ENCODE results near the gene C7. TPM values are rescaled to one million over a fixed set of nuclear protein-coding genes. Genes with fewer than 3 reads are reported as not detected.
"Not testable (repeated sequence)": the region's sequence is repeated elsewhere in the genome, so short reads cannot be mapped to it uniquely, and the experiment has no call there.

C7 gene
- total RNA-seq, 1 donor from 2014 or later = 0.33 TPM

- Mint-ChIP-seq H3K36me3 (ENCODE audit: low read depth) (no peaks in the 10 kb centered on the region), H3K4me1 (peaks cover 7% of the 10 kb centered on the region), H3K4me3 (no peak overlapping the region), H3K9me3 (no peaks in the 10 kb centered on the region), H3K27me3 (ENCODE audit: low read depth) (peaks cover 2% of the 10 kb centered on the region), H3K27ac (ENCODE audit: unreplicated experiment) (no peak overlapping the region)
- no peak for DNase-seq (ENCODE audit: low read depth, low spot score)
- TF ChIP-seq, protein P1, sequence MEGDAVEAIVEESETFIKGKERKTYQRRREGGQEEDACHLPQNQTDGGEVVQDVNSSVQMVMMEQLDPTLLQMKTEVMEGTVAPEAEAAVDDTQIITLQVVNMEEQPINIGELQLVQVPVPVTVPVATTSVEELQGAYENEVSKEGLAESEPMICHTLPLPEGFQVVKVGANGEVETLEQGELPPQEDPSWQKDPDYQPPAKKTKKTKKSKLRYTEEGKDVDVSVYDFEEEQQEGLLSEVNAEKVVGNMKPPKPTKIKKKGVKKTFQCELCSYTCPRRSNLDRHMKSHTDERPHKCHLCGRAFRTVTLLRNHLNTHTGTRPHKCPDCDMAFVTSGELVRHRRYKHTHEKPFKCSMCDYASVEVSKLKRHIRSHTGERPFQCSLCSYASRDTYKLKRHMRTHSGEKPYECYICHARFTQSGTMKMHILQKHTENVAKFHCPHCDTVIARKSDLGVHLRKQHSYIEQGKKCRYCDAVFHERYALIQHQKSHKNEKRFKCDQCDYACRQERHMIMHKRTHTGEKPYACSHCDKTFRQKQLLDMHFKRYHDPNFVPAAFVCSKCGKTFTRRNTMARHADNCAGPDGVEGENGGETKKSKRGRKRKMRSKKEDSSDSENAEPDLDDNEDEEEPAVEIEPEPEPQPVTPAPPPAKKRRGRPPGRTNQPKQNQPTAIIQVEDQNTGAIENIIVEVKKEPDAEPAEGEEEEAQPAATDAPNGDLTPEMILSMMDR (conservative IDR thresholded peaks at IDR 0.05) = no peak
Observed at GRCh38 chr5:40873286-40873880, 35.9 kb upstream of the C7 start.

GRCh38 chr5:40875958-40876357 is 33.3 kb upstream of the C7 start:
- no peaks in the 10 kb centered on the region for H3K27me3 Mint-ChIP-seq (ENCODE audit: low read depth)
- no peak for DNase-seq (ENCODE audit: low read depth, low spot score)
- H3K4me3 Mint-ChIP-seq = no peak overlapping the region
- no peaks in the 10 kb centered on the region for H3K36me3 Mint-ChIP-seq (ENCODE audit: low read depth)
- TF ChIP-seq, protein P1 (conservative IDR thresholded peaks at IDR 0.05) = no peak
- no peaks in the 10 kb centered on the region for H3K9me3 Mint-ChIP-seq
- peaks cover 7% of the 10 kb centered on the region for H3K4me1 Mint-ChIP-seq
- H3K27ac Mint-ChIP-seq (ENCODE audit: unreplicated experiment) = no peak overlapping the region

DNA sequence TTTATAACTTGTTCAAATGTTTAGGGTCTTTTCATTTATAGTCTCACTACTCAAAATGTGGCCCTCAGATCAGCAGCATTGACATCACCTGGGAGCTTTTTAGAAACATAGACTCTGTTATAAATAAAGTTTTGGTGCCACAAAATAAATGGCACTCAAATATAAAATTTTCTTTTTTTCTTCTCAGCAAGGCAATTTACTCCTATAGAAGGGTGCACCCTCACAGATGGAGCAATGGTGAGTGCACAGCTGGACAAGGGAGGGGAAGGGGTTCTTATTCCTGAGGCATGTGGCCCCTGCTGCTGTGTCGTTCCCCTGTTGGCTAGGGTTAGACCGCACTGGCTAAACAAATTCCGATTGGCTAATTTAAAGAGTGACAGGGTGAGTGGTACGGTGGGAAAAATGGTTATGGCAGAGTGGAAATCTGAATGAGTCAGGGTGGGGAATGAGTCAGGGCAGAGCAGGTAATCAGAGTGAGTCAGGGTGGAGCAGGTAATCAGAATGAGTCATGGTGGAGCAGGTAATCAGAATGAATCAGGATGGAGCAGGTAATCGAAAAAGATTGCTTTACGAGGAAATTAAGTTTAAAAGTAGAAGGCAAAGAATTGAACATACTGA is 31.8 kb upstream of the C7 start:
- Mint-ChIP-seq H3K27me3 (ENCODE audit: low read depth) (peaks cover 4% of the 10 kb centered on the region), H3K27ac (ENCODE audit: unreplicated experiment) (no peak overlapping the region), H3K36me3 (ENCODE audit: low read depth) (peaks cover 5% of the 10 kb centered on the region), H3K9me3 (peaks cover 6% of the 10 kb centered on the region), H3K4me1 (peaks cover 7% of the 10 kb centered on the region), H3K4me3 (no peak overlapping the region)
- TF ChIP-seq, protein P1 (conservative IDR thresholded peaks at IDR 0.05) = no peak
- DNase-seq (ENCODE audit: low read depth, low spot score) = no peak

DNA sequence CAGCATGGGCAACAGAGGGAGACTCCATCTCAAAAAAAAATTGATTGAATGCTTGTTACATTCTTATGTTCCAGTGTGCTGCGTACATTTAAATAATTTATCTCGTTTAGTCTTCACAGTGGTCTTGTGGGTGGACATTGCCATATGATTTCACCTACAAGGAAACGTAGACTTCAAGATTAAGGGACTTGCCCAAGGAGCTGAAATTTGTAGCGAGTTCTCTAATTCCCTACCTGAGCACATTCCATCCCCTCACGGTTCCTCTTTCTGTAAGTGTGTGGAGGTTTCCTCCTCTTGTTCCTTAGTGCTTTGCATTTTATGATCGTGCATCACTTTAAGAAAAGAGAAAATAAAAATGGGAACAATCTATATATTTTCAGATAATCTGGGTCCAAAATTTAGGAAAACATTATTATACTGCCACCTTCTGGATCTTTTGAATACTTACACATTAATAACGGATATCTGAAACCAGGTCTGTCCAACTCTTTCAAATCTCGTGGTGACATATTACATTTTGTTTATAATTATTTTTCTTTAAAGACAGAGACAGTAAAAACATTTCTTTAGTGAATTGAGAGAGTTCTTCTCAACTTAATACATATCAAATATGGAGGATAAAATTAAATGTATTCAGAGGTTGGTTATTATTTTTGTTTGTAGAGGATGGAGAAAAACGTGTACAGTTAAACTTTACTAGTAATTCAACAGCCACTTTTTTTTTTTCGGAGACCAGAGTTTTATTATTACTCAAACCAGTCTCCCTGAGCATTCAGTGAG is 29.9 kb upstream of the C7 start:
- H3K9me3 Mint-ChIP-seq = peaks cover 6% of the 10 kb centered on the region
- H3K4me1 Mint-ChIP-seq = no peaks in the 10 kb centered on the region
- H3K27ac Mint-ChIP-seq (ENCODE audit: unreplicated experiment) = no peak overlapping the region
- H3K36me3 Mint-ChIP-seq (ENCODE audit: low read depth) = peaks cover 5% of the 10 kb centered on the region
- no peak overlapping the region for H3K4me3 Mint-ChIP-seq
- H3K27me3 Mint-ChIP-seq (ENCODE audit: low read depth) = peaks cover 4% of the 10 kb centered on the region
- no peak for DNase-seq (ENCODE audit: low read depth, low spot score)
- TF ChIP-seq, protein P1 (conservative IDR thresholded peaks at IDR 0.05) = peak; percentile 81

DNA sequence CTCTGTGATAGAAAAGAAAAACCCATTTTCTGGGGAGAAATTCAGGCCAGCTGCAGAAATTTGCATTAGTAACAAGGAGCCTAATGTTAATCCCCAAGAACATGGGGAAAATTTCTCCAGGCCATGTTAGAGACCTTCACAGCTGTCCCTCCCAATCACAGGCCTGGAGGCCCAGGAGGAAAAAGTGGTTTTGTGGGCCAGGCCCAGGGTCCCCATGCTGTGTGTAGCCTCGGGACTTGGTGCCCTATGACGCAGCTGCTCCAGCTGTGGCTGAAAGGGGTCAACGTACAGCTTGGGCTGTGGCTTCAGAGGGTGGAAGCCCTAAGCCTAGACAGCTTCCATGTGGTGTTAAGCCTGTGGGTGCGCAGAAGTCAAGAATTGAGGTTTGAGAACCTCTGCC is 27.0 kb upstream of the C7 start:
- H3K36me3 Mint-ChIP-seq (ENCODE audit: low read depth) = peaks cover 5% of the 10 kb centered on the region
- peaks cover 4% of the 10 kb centered on the region for H3K27me3 Mint-ChIP-seq (ENCODE audit: low read depth)
- H3K9me3 Mint-ChIP-seq = peaks cover 6% of the 10 kb centered on the region

GRCh38 chr5:40883051-40883450 is 26.2 kb upstream of the C7 start:
- not testable (repeated sequence) for H3K4me3 Mint-ChIP-seq; H3K4me1 Mint-ChIP-seq; H3K9me3 Mint-ChIP-seq; H3K36me3 Mint-ChIP-seq (ENCODE audit: low read depth); DNase-seq (ENCODE audit: low read depth, low spot score); H3K27me3 Mint-ChIP-seq (ENCODE audit: low read depth); H3K27ac Mint-ChIP-seq (ENCODE audit: unreplicated experiment)

More for the DNA sequence above, 27.0 kb upstream of the C7 start:
- H3K4me1 Mint-ChIP-seq = no peaks in the 10 kb centered on the region
- no peak overlapping the region for H3K4me3 Mint-ChIP-seq
- DNase-seq (ENCODE audit: low read depth, low spot score) = no peak
- H3K27ac Mint-ChIP-seq (ENCODE audit: unreplicated experiment) = no peak overlapping the region
- TF ChIP-seq, protein P1 (conservative IDR thresholded peaks at IDR 0.05) = no peak

- not testable (repeated sequence) for H3K9me3 Mint-ChIP-seq; H3K4me3 Mint-ChIP-seq; H3K36me3 Mint-ChIP-seq (ENCODE audit: low read depth); H3K27me3 Mint-ChIP-seq (ENCODE audit: low read depth); H3K27ac Mint-ChIP-seq (ENCODE audit: unreplicated experiment); DNase-seq (ENCODE audit: low read depth, low spot score); H3K4me1 Mint-ChIP-seq
Observed at GRCh38 chr5:40895440-40896425, 13.6 kb upstream of the C7 start.
